GM12878 (cell line): ENCODE results near the gene VKORC1. TPM values are rescaled to one million over a fixed set of nuclear protein-coding genes. Genes with fewer than 3 reads are reported as not detected.

Experiments
- ATAC-seq: fragments of 200-7000 bp; cut with Tn5 transposase; 3 replicates; pipeline ENCODE4 v1.9.1; 2020; ENCODE audit warnings: mild to moderate bottlenecking, moderate library complexity
- BruUV-seq: library from RNA; stranded (reverse); fragments of 400-500 nt; replicated peaks from 2 replicates; lab custom pipeline; 2021; lab: Mats Ljungman, UMichigan
- CTCF ChIA-PET: fragments of 300-600 bp; sonication (Branson Sonifier 250); formaldehyde crosslinking; extraction: SDS; loops from one replicate; lab custom pipeline; 2021; ENCODE audit warnings: inconsistent platforms; lab: Yijun Ruan, JAX
- POLR2A ChIA-PET: fragments of 350-600 bp; formaldehyde crosslinking; extraction: SDS; loops from one replicate; lab custom pipeline; 2021; ENCODE audit warnings: inconsistent platforms; lab: Charles Lee
- RAD21 ChIA-PET: fragments of 300-600 bp; sonication (Branson Sonifier 250); formaldehyde crosslinking; loops from one replicate; lab custom pipeline; 2023; ENCODE audit warnings: antibody characterized with exemption; ENCODE audit not compliant: unreplicated experiment; lab: Charles Lee
- SMC1A ChIA-PET: fragments of 300-600 bp; sonication (Branson Sonifier 250); formaldehyde crosslinking; loops from one replicate; lab custom pipeline; 2023; ENCODE audit not compliant: unreplicated experiment, uncharacterized antibody; lab: Charles Lee
- DNase-seq: peaks from one replicate; pipeline ENCODE4 v3.0.0-alpha.2; 2011; ENCODE audit warnings: low read depth, low spot score
- FAIRE-seq: peaks from 3 replicates; lab custom pipeline; 2011; peaks lifted over from hg19 to GRCh38; lab: Jason Lieb, UNC
- H2AFZ ChIP-seq: 2 replicates; pipeline ENCODE4 v1.6.0; 2011; ENCODE audit warnings: low read depth, low read length, control low read depth; ENCODE audit not compliant: control insufficient read depth
- H3K27ac ChIP-seq: 2 replicates; pipeline ENCODE4 v1.5.1; 2011; ENCODE audit warnings: control low read depth; ENCODE audit not compliant: control insufficient read depth, insufficient read depth
- H3K27me3 ChIP-seq, 2 experiments: replicated peaks in 1 of 2; 2 replicates each; pipeline versions ENCODE4 v1.6.0 to v1.6.1; 2011; ENCODE audit warnings: low read length in 1 of 2; ENCODE audit not compliant: control insufficient read depth in 2 of 2, insufficient read depth in 2 of 2
- H3K36me3 ChIP-seq, 2 experiments: 2 replicates each; pipeline ENCODE4 v1.5.1; 2011; ENCODE audit warnings: low read length in 1 of 2; ENCODE audit not compliant: control insufficient read depth in 2 of 2, insufficient read depth in 2 of 2
- H3K4me1 ChIP-seq: 2 replicates; pipeline ENCODE4 v1.6.1; 2011; ENCODE audit warnings: mild to moderate bottlenecking, low read length, moderate library complexity, mixed read lengths; ENCODE audit not compliant: control insufficient read depth, insufficient read depth
- H3K4me2 ChIP-seq: 2 replicates; pipeline ENCODE4 v1.6.0; 2011; ENCODE audit warnings: control low read depth; ENCODE audit not compliant: control insufficient read depth, insufficient read depth
- H3K4me3 ChIP-seq: fragments of 200-600 bp; sonication (generic); 2 replicates; pipeline ENCODE4 v1.5.1; 2016
- H3K79me2 ChIP-seq: 2 replicates; pipeline ENCODE4 v1.6.0; 2011; ENCODE audit warnings: low read length; ENCODE audit not compliant: control insufficient read depth, insufficient read depth
- H3K9ac ChIP-seq: 2 replicates; pipeline ENCODE4 v1.8.0; 2011; ENCODE audit warnings: low read length, control low read depth, mixed read lengths; ENCODE audit not compliant: control insufficient read depth, insufficient read depth
- H3K9me3 ChIP-seq: replicated peaks from 3 replicates; pipeline ENCODE4 v1.5.1; 2011; ENCODE audit warnings: mild to moderate bottlenecking, low read length; ENCODE audit not compliant: control insufficient read depth, insufficient read depth
- H4K20me1 ChIP-seq: 2 replicates; pipeline ENCODE4 v1.6.0; 2011; ENCODE audit not compliant: control insufficient read depth, insufficient read depth
- BMI1 ChIP-seq: fragments of 450-650 bp; IDR thresholded peaks from 2 replicates; pipeline ENCODE4 v1.6.1; 2016; ENCODE audit warnings: mild to moderate bottlenecking, moderate library complexity, borderline replicate concordance
- CREB1 ChIP-seq: IDR thresholded peaks from 2 replicates; pipeline ENCODE4 v1.6.1; 2012; ENCODE audit warnings: low read depth, mild to moderate bottlenecking, inconsistent platforms
- EZH2 ChIP-seq: IDR thresholded peaks from 2 replicates; pipeline ENCODE4 v1.6.1; 2012; ENCODE audit warnings: low read depth, mild to moderate bottlenecking, control low read depth, inconsistent platforms, low read length, borderline replicate concordance; ENCODE audit not compliant: control insufficient read depth
- FOXM1 ChIP-seq: IDR thresholded peaks from 2 replicates; pipeline ENCODE4 v1.6.1; 2012; ENCODE audit warnings: low read depth, mild to moderate bottlenecking, inconsistent platforms, low read length, moderate library complexity
- GATAD2B ChIP-seq: fragments of 450-650 bp; conservative IDR thresholded peaks from 2 replicates; pipeline ENCODE4 v1.6.1; 2017; ENCODE audit warnings: low read depth, mild to moderate bottlenecking, moderate library complexity
- NFIC ChIP-seq: IDR thresholded peaks from 2 replicates; pipeline ENCODE4 v1.6.1; 2012; ENCODE audit warnings: low read depth, mild to moderate bottlenecking, inconsistent platforms, low read length, moderate library complexity
- NFYA ChIP-seq: IDR thresholded peaks from 2 replicates; pipeline ENCODE4 v1.6.1; 2011; ENCODE audit warnings: low read depth, mild to moderate bottlenecking, low read length, improper control_type of control experiment, borderline replicate concordance
- NRF1 ChIP-seq: conservative IDR thresholded peaks from 2 replicates; pipeline ENCODE4 v1.6.1; 2011; ENCODE audit warnings: mild to moderate bottlenecking, low read depth, low read length, improper control_type of control experiment
- POLR2A ChIP-seq: IDR thresholded peaks from 2 replicates; pipeline ENCODE4 v1.6.1; 2011; ENCODE audit warnings: low read depth, mild to moderate bottlenecking, low read length
- POLR2AphosphoS2 ChIP-seq: IDR thresholded peaks from 2 replicates; pipeline ENCODE4 v1.6.1; 2011; ENCODE audit warnings: low read depth, mild to moderate bottlenecking, low read length, improper control_type of control experiment, moderate library complexity
- SIX5 ChIP-seq: IDR thresholded peaks from 2 replicates; pipeline ENCODE4 v1.6.1; 2011; ENCODE audit warnings: mild to moderate bottlenecking, low read depth, low read length, moderate library complexity; ENCODE audit not compliant: severe bottlenecking
- WGBS: methylation state at CpG from one replicate; pipeline ENCODE4 v1.1.6; 2016; ENCODE audit warnings: low lambda C conversion rate; ENCODE audit not compliant: insufficient replicate concordance, insufficient coverage; ENCODE audit errors: missing lambda C conversion rate; 5-methylcytosine and 5-hydroxymethylcytosine counted together
- in situ Hi-C: fragments of 300-500 bp; cut with MboI; formaldehyde crosslinking; loops from 9 replicates; pipeline ENCODE4 v1.14.3; 2018; ENCODE audit warnings: mixed read lengths
- intact Hi-C: fragments of 100-400 bp; cut with micrococcal nuclease; formaldehyde crosslinking; loops from one replicate; pipeline ENCODE4 v1.14.2; 2022; ENCODE audit not compliant: unreplicated experiment
- polyA plus RNA-seq, 11 experiments: library from polyadenylated mRNA; depleted of rRNA in 4 of 11; unstranded in 6 of 11; stranded (reverse) in 5 of 11; fragments of >200 nt; fragmentation: Nextera tagmentation in 4 of 11; fragmentation: Illumina TruSeq in 1 of 11; extraction: Ambion mirVana in 4 of 11; extraction: Trizol in 1 of 11; gene quantifications; 1 replicate in 1 of 11; 2 replicates in 10 of 11; pipeline versions ENCODE4 v1.2.1 to v1.2.3, GENCODE V29; 2011 to 2016; ENCODE audit warnings: inconsistent platforms in 2 of 11, missing spikeins in 2 of 11, low read depth in 1 of 11
- total RNA-seq, 4 experiments: library from RNA; depleted of rRNA in 3 of 4; stranded (reverse); fragments of >200 nt in 3 of 4; fragmentation: Illumina TruSeq in 1 of 4; extraction: Trizol in 1 of 4; gene quantifications; 2 replicates each; pipeline versions ENCODE4 v1.2.1 to v1.2.3, GENCODE V29; 2013 to 2021
- TF ChIP-seq, protein P1 (sequence below): IDR thresholded peaks from 2 replicates; pipeline ENCODE4 v1.6.1; 2012; ENCODE audit warnings: mild to moderate bottlenecking, low read depth, low read length
- TF ChIP-seq, protein P2 (sequence below): fragments of 450-650 bp; IDR thresholded peaks from 2 replicates; pipeline ENCODE4 v1.6.1; 2017; ENCODE audit warnings: mild to moderate bottlenecking, low read depth, inconsistent platforms; ENCODE audit not compliant: poor library complexity, severe bottlenecking

Gene VKORC1
- total and polyA plus RNA-seq, 10 of the 15 experiments (the other 5 are each of a cell fraction or from before 2014, with no cell fraction given): 19.8 to 140 (median 57.7) TPM

DNA sequence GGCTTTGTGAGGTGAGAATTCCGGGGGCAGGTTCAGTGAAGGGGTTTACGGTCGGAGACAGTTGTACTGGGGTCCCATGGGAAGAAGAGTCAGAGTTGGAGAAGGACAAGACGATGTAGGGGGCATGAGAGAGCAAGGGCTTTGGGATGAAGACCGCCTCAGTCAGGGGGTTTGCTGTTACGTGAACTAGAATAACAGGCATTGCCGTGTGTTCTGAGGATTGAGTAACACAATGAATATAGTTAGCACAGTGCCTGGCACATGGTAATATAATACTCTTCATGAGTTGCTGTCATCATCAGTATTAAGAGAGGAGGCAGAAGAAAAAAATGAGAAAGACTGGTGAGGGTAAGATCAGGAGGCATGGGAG lies 19.8 kb downstream of the VKORC1 start (continued):
- TF ChIP-seq POLR2AphosphoS2: no peak
- no peak for TF ChIP-seq BMI1

DNA sequence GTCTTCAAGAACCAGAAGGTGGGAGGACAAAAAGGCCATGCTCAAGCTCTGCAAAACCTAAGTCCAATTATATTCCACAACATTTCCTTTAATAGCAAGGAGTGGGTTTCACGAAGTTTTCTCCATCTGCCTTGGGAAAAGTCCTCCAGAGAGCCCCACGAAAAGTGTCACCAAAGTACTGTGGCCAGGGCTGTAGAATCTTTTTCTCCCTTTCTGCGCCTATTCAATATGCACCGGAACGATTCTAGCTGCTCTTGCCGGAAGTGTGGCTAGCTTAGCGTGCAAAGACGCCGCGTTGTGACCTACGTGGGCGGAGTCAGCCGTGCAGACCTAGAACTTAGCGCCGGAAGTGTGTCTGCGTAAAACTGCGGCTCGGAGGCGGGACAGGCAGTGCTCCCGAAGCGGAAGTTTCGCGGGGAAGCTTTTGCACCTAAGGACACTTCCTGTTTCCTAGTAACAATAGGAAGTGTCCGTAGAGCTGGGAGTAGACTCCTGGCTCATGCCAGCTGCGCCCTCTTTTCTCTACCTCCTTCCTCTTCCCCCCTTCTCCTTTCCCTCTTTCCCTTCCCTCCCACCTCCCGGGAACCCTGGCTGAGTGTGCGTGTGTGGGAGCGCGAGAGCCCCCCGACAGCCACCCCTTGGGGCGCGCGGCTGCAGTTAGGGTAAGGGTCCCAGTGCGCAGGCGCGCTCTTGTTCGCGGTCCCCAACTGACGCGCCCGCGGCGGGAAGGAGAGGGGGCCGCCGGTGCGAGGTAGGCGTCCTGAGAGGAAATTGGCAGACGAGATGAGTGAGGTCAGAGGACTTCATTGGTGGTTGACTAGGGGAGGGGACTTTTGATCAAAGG lies 20.4 kb downstream of the VKORC1 start, which contains the start of the genes ZNF646 and ZNF668:
TSS of gene ZNF646 (plus strand) at position 453 of the 844 bp plus-strand sequence. CDS start 1,903 bp downstream, outside the sequence.
TSS of gene ZNF668 (minus strand) at position 271 of the 844 bp plus-strand sequence. CDS start 9,781 bp downstream, outside the sequence.
- H4K20me1 ChIP-seq: no peaks in the 10 kb centered on the region
- no TSS peak for BruUV-seq
- TF ChIP-seq, protein P1, sequence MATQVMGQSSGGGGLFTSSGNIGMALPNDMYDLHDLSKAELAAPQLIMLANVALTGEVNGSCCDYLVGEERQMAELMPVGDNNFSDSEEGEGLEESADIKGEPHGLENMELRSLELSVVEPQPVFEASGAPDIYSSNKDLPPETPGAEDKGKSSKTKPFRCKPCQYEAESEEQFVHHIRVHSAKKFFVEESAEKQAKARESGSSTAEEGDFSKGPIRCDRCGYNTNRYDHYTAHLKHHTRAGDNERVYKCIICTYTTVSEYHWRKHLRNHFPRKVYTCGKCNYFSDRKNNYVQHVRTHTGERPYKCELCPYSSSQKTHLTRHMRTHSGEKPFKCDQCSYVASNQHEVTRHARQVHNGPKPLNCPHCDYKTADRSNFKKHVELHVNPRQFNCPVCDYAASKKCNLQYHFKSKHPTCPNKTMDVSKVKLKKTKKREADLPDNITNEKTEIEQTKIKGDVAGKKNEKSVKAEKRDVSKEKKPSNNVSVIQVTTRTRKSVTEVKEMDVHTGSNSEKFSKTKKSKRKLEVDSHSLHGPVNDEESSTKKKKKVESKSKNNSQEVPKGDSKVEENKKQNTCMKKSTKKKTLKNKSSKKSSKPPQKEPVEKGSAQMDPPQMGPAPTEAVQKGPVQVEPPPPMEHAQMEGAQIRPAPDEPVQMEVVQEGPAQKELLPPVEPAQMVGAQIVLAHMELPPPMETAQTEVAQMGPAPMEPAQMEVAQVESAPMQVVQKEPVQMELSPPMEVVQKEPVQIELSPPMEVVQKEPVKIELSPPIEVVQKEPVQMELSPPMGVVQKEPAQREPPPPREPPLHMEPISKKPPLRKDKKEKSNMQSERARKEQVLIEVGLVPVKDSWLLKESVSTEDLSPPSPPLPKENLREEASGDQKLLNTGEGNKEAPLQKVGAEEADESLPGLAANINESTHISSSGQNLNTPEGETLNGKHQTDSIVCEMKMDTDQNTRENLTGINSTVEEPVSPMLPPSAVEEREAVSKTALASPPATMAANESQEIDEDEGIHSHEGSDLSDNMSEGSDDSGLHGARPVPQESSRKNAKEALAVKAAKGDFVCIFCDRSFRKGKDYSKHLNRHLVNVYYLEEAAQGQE: 0 out of 2 replicates have a peak, but pooled peaks have one; percentile 6
- no peak for TF ChIP-seq FOXM1
- TF ChIP-seq NFYA: no peak
- TF ChIP-seq CREB1: peak; percentile 97
- peak; percentile 87 for TF ChIP-seq POLR2A
- no peak for TF ChIP-seq EZH2
- peak; percentile 55 for TF ChIP-seq GATAD2B
- no peak for TF ChIP-seq NFIC
- TF ChIP-seq, protein P2, sequence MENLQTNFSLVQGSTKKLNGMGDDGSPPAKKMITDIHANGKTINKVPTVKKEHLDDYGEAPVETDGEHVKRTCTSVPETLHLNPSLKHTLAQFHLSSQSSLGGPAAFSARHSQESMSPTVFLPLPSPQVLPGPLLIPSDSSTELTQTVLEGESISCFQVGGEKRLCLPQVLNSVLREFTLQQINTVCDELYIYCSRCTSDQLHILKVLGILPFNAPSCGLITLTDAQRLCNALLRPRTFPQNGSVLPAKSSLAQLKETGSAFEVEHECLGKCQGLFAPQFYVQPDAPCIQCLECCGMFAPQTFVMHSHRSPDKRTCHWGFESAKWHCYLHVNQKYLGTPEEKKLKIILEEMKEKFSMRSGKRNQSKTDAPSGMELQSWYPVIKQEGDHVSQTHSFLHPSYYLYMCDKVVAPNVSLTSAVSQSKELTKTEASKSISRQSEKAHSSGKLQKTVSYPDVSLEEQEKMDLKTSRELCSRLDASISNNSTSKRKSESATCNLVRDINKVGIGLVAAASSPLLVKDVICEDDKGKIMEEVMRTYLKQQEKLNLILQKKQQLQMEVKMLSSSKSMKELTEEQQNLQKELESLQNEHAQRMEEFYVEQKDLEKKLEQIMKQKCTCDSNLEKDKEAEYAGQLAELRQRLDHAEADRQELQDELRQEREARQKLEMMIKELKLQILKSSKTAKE: peak; percentile 41
- no peak for TF ChIP-seq NRF1
- peak; percentile 72 for TF ChIP-seq SIX5

More for the DNA sequence above, 20.4 kb downstream of the VKORC1 start, which contains the start of the genes ZNF646 and ZNF668:
- H3K36me3 ChIP-seq: peaks cover 8 to 14% of the 10 kb centered on the region in 2 experiments; a peak in 3 of 4 replicates
- POLR2A ChIA-PET: interaction anchor here (0.5 to 4.2 kb wide), 15 partner anchors 9 to 384 kb away, joined by 3 to 21 read pairs (median 5); partner anchors contain the start of genes ARMC5, BCKDK, KAT8 and SETD1A
- peak within 1 kb of the TSS; percentile 82 for H3K4me2 ChIP-seq
- RAD21 ChIA-PET: interaction anchor here (0.6 to 1.9 kb wide), 15 partner anchors 18 to 795 kb away, joined by 3 to 16 read pairs (median 7); partner anchors contain the start of genes ARMC5, FUS, HSD3B7 and KAT8
- WGBS: under 1% methylated on average over 48 of the region's 48 CpGs
- no peaks in the 10 kb centered on the region for H3K9me3 ChIP-seq
- DNase-seq (peak; percentile 96), ATAC-seq (peak; percentile 84), FAIRE-seq (peak; percentile 99)
- in situ Hi-C loops (no loop called here), intact Hi-C loops (loop anchor here (1.0 to 10.0 kb wide), 4 partner anchors 20 to 79 kb away; partner anchors contain the start of genes STX4 and VKORC1)
- peak within 1 kb of the TSS; percentile 90 for H3K9ac ChIP-seq
- peaks cover 3% of the 10 kb centered on the region; the same call in 1 of the 2 replicates for H3K4me1 ChIP-seq
- peak within 1 kb of the TSS; percentile 86 for H3K4me3 ChIP-seq
- H3K79me2 ChIP-seq: peaks cover 47% of the 10 kb centered on the region
- H2AFZ ChIP-seq: peak within 1 kb of the TSS; percentile 74
- H3K27me3 ChIP-seq: no peaks in the 10 kb centered on the region
- H3K27ac ChIP-seq: peak within 1 kb of the TSS; percentile 89
- SMC1A ChIA-PET: interaction anchor here (0.8 to 2.8 kb wide), 10 partner anchors 18 to 386 kb away, joined by 3 to 10 read pairs (median 6); partner anchors contain the start of genes FUS, HSD3B7, ITGAX and KAT8
- CTCF ChIA-PET: interaction anchor here (0.8 to 2.4 kb wide), 12 partner anchors 18 to 795 kb away, joined by 3 to 15 read pairs (median 4); partner anchors contain the start of gene HSD3B7
